Ovary (tissue), 9 donors: ENCODE results near the gene HIVEP3. TPM values are rescaled to one million over a fixed set of nuclear protein-coding genes. Genes with fewer than 3 reads are reported as not detected.
"Not testable (repeated sequence)": the region's sequence is repeated elsewhere in the genome, so short reads cannot be mapped to it uniquely, and the experiment has no call there.

ENCODE experiments used
- DNase-seq, 5 donors: peaks; one replicate each; pipeline ENCODE4 v3.0.0-alpha.2; 2019 to 2020
- H3K27ac ChIP-seq, 2 donors: fragments of 200-600 bp; one replicate each; pipeline versions ENCODE4 v1.5.1 to v1.8.0; 2019 to 2022
- H3K27me3 ChIP-seq: fragments of 200-600 bp; one replicate; pipeline ENCODE4 v1.8.0; 2022
- H3K36me3 ChIP-seq: fragments of 200-600 bp; sonication (generic); one replicate; pipeline ENCODE4 v1.5.1; 2019
- H3K4me1 ChIP-seq: one replicate; pipeline ENCODE4 v1.8.1; 2013; ENCODE audit warnings: mild to moderate bottlenecking, moderate library complexity; ENCODE audit not compliant: insufficient read depth
- H3K4me3 ChIP-seq: fragments of 200-600 bp; sonication (generic); one replicate; pipeline ENCODE4 v1.5.1; 2017
- H3K9me3 ChIP-seq, 2 donors: fragments of 200-600 bp in 1 of 2; sonication (generic) in 1 of 2; one replicate each; pipeline versions ENCODE4 v1.5.1 to v1.8.1; 2013 to 2019; ENCODE audit warnings: mild to moderate bottlenecking in 1 of 2, moderate library complexity in 1 of 2
- CTCF ChIP-seq, 3 donors: fragments of 450-650 bp in 2 of 3; fragments of 200-600 bp in 1 of 3; IDR thresholded peaks; one replicate each; pipeline versions ENCODE4 v1.5.1 to v1.8.0; 2016 to 2022; ENCODE audit warnings: antibody characterized with exemption in 3 of 3, mild to moderate bottlenecking in 1 of 3
- EP300 ChIP-seq: sonication (generic); formaldehyde crosslinking; IDR thresholded peaks from one replicate; pipeline ENCODE4 v1.6.1; 2017; ENCODE audit warnings: antibody characterized with exemption
- POLR2A ChIP-seq: fragments of 450-650 bp; IDR thresholded peaks from one replicate; pipeline ENCODE4 v1.6.1; 2017; ENCODE audit warnings: antibody characterized with exemption, mild to moderate bottlenecking, moderate library complexity
- WGBS, 3 donors: extraction: QIAGEN DNeasy Blood & Tissue Kit in 1 of 3; methylation state at CpG; one replicate each; pipeline versions ENCODE4 v1.1.5 to v1.1.7; 2013 to 2017; 5-methylcytosine and 5-hydroxymethylcytosine counted together
- intact Hi-C, 4 donors: fragments of 100-400 bp; cut with DNase I; formaldehyde crosslinking; loops; one replicate each; pipeline versions ENCODE4 v1.11.0 to v1.15.1; 2022 to 2023
- polyA plus RNA-seq, 2 donors: library from polyadenylated mRNA; stranded (reverse); fragments of 200-250 nt in 1 of 2; fragments of 350-450 nt in 1 of 2; fragmentation: Illumina TruSeq in 1 of 2; extraction: RNeasy Lipid Tissue Mini Kit (QIAGEN cat#74804) in 1 of 2; gene quantifications; one replicate each; pipeline ENCODE4 v1.2.3, GENCODE V29; 2013 to 2014
- total RNA-seq, 7 donors: library from RNA; depleted of rRNA in 2 of 7; stranded (reverse); fragments of >200 nt in 2 of 7; fragmentation: NEBNext Ultra II Directional in 3 of 7; extraction: Animal tissue kit (Norgen Biotek cat#: 25700) in 3 of 7; gene quantifications; one replicate each; pipeline versions ENCODE4 v1.1.0 to v1.2.4, GENCODE V29; 2016 to 2023
- donor health status: DM: no; HTN: no; CAD: no; lungs with moderate emphysema.
- donor health status: DM: no; HTN: no; CAD: no.
- donor health status: Bipolar disorder and iron deficiency.
- donor health status: DM: yes; HTN: yes; CAD: no.
- donor health status: DM: no; HTN: no; CAD: no.
- donor health status: DM: yes; HTN: yes; CAD: no.

HIVEP3 gene
- total and polyA plus RNA-seq, 9 donors, result 3.0 to 7.5 (median 5.2) TPM

- H3K4me1 ChIP-seq, result no peaks in the 10 kb centered on the region
- no peaks in the 10 kb centered on the region for H3K27me3 ChIP-seq
- intact Hi-C loops, result no loop called here
- H3K36me3 ChIP-seq, result no peaks in the 10 kb centered on the region
- DNase-seq, result no peak
- no peak overlapping the region for H3K4me3 ChIP-seq
- TF ChIP-seq POLR2A (no peak), EP300 (no peak), CTCF (IDR thresholded peaks at IDR 0.05) (no peak)
- WGBS, 3 donors, result 79 to 87% (median 85%) methylated on average over 13 of the region's 13 CpGs
- no peak overlapping the region for H3K27ac ChIP-seq
- no peaks in the 10 kb centered on the region for H3K9me3 ChIP-seq
Measured at GRCh38 chr1:41557751-41558455, 360.8 kb downstream of the HIVEP3 start.

GRCh38 chr1:41554746-41555145 lies 364.0 kb downstream of the HIVEP3 start:
- H3K27ac ChIP-seq, intact Hi-C loops, H3K36me3 ChIP-seq, H3K27me3 ChIP-seq, DNase-seq, H3K4me1 ChIP-seq, H3K4me3 ChIP-seq, H3K9me3 ChIP-seq: not testable (repeated sequence)
- WGBS, 3 donors, result 85 to 97% (median 96%) methylated on average over 5 of the region's 5 CpGs

GRCh38 chr1:41547781-41548560 lies 370.8 kb downstream of the HIVEP3 start:
- DNase-seq, result peak in 1 of 5 donors; percentile 17
- no peaks in the 10 kb centered on the region for H3K9me3 ChIP-seq
- H3K4me3 ChIP-seq, result no peak overlapping the region
- WGBS, 3 donors, result 76 to 80% (median 79%) methylated on average over 7 of the region's 7 CpGs
- no peaks in the 10 kb centered on the region for H3K4me1 ChIP-seq
- H3K27me3 ChIP-seq, result no peaks in the 10 kb centered on the region
- intact Hi-C loops, result no loop called here
- no peak overlapping the region for H3K27ac ChIP-seq
- no peak for TF ChIP-seq EP300
- TF ChIP-seq CTCF (IDR thresholded peaks at IDR 0.05), result no peak
- no peak for TF ChIP-seq POLR2A
- no peaks in the 10 kb centered on the region for H3K36me3 ChIP-seq

GRCh38 chr1:41547336-41547735 lies 371.4 kb downstream of the HIVEP3 start:
- 84 to 86% (median 85%) methylated on average over 6 of the region's 6 CpGs for WGBS, 3 donors

More at GRCh38 chr1:41547336-41547735, 371.4 kb downstream of the HIVEP3 start:
- Histone ChIP-seq H3K27me3 (no peaks in the 10 kb centered on the region), H3K27ac (no peak overlapping the region), H3K36me3 (no peaks in the 10 kb centered on the region), H3K9me3 (no peaks in the 10 kb centered on the region), H3K4me1 (no peaks in the 10 kb centered on the region), H3K4me3 (no peak overlapping the region)
- TF ChIP-seq EP300, result no peak
- TF ChIP-seq POLR2A, result no peak
- TF ChIP-seq CTCF (IDR thresholded peaks at IDR 0.05), result no peak
- intact Hi-C loops, result no loop called here
- DNase-seq, result peak in 1 of 5 donors; percentile 23
